ENCODE results near the gene ANKRD13A.
"Not testable (repeated sequence)": the region's sequence is repeated elsewhere in the genome, so short reads cannot be mapped to it uniquely, and the experiment has no call there.

Gene ANKRD13A

DNA sequence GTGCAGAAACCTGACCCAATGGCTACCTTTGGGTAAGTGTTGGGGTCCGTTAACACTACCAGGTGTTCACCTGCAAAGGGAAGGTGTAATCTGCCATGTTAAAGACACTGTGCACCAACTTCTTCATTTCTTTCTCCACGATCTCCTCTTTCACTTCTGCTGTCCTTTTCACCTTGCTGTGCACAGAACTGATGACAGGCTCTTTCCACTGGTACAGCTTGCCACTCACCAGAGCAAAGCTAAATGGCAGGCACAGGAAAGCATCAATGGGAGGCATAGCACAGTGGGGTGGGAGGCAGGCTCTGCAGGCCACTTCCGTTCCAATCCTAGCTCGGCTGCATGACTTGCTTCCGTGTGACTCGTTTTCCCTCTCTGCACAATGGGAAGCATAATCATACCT is 51.7 kb downstream of the ANKRD13A start:
- no peak for DNase-seq
- H3K36me3 ChIP-seq = no peaks in the 10 kb centered on the region
- H3K4me3 ChIP-seq (ENCODE audit: low read depth, low read length) = no peak overlapping the region
- TF ChIP-seq CTCF (IDR thresholded peaks at IDR 0.05; ENCODE audit: low read depth, low read length) = no peak
- peaks cover 4% of the 10 kb centered on the region; the same call in 1 of the 2 replicates for H3K4me1 ChIP-seq
- no peaks in the 10 kb centered on the region for H3K9me3 ChIP-seq
- H3K27me3 ChIP-seq = no peaks in the 10 kb centered on the region

- H3K4me3 ChIP-seq (ENCODE audit: low read depth, low read length); DNase-seq; H3K9me3 ChIP-seq; H3K4me1 ChIP-seq; H3K27me3 ChIP-seq; H3K36me3 ChIP-seq: not testable (repeated sequence)
Observed at GRCh38 chr12:110055375-110056352, 56.4 kb downstream of the ANKRD13A start.

- H3K9me3 ChIP-seq; DNase-seq; H3K4me3 ChIP-seq (ENCODE audit: low read depth, low read length); H3K27me3 ChIP-seq; H3K4me1 ChIP-seq; H3K36me3 ChIP-seq: not testable (repeated sequence)
Observed at GRCh38 chr12:110056643-110057042, 57.4 kb downstream of the ANKRD13A start.

- H3K4me1 ChIP-seq = peaks cover 3% of the 10 kb centered on the region; the same call in 1 of the 2 replicates
- no peaks in the 10 kb centered on the region for H3K36me3 ChIP-seq
- TF ChIP-seq CTCF (IDR thresholded peaks at IDR 0.05; ENCODE audit: low read depth, low read length) = no peak
- no peak overlapping the region for H3K4me3 ChIP-seq (ENCODE audit: low read depth, low read length)
- H3K9me3 ChIP-seq = no peaks in the 10 kb centered on the region
- DNase-seq = no peak
- H3K27me3 ChIP-seq = no peaks in the 10 kb centered on the region
Observed at GRCh38 chr12:110058875-110059615, 59.8 kb downstream of the ANKRD13A start.

DNA sequence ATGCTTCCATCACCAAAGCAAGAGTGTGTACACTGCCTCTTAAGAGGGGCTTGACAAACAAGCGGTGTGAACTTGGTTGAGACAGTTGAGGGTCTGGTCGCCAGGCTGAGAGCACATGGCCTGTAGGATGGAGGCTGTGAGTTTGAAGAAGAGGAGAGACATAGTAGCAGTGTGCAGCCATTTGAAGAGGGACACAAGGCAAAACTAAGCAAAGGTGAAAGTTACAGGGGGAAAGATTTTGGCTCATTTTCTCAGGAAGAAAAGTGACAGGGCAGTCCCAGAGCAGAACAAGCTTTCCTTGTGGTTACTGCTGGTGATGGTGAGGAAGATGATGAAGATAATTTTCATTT is 60.4 kb downstream of the ANKRD13A start:
- Histone ChIP-seq H3K4me3 (ENCODE audit: low read depth, low read length) (no peak overlapping the region), H3K36me3 (no peaks in the 10 kb centered on the region), H3K27me3 (no peaks in the 10 kb centered on the region), H3K9me3 (no peaks in the 10 kb centered on the region; the same call in 1 of the 2 replicates), H3K4me1 (peaks cover 3% of the 10 kb centered on the region; the same call in 1 of the 2 replicates)
- no peak for DNase-seq
- no peak for TF ChIP-seq CTCF (IDR thresholded peaks at IDR 0.05; ENCODE audit: low read depth, low read length)

DNA sequence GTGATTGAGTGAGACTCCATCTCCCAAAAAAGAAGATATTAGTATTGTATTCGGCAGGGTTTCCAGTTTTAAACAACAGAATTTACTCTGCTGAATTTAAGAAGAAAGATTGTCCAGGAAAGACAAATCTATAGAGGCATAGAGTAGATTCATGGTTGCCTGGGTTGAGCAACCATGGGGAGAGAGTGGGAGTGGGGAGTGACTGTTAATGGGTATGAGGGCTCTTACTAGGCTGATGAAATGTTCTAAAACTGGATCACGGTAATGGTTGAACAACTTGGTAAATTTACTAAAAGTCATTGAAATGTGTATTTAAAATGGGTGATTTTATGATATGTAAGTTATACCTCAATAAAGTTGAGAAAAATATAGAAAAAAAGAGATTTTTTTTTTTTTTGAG is 63.0 kb downstream of the ANKRD13A start:
- H3K36me3 ChIP-seq = no peaks in the 10 kb centered on the region
- H3K4me3 ChIP-seq (ENCODE audit: low read depth, low read length) = no peak overlapping the region
- H3K4me1 ChIP-seq = peaks cover 3% of the 10 kb centered on the region; the same call in 1 of the 2 replicates
- no peak for TF ChIP-seq CTCF (IDR thresholded peaks at IDR 0.05; ENCODE audit: low read depth, low read length)
- H3K9me3 ChIP-seq = no peaks in the 10 kb centered on the region; the same call in 1 of the 2 replicates
- no peaks in the 10 kb centered on the region for H3K27me3 ChIP-seq
- DNase-seq = no peak

DNA sequence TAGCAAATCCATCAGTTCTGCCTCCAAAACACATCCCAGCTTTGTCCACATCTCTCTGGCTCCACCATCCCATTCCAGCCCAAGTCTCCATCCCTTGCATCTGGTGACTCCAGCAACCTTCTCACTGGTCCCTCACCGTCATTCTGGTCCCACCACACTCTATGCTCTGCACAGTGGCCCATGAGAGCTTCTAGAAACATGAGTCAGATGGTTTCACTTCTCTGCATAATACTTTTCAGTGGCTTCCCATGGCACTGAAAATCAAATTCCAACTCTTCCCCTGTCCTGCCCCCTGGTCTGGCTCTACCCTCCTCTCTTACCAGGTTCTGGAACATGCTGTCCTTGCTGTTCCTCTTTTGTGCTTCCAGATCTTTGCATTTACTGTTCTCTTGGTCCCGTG is 66.3 kb downstream of the ANKRD13A start:
- TF ChIP-seq CTCF (IDR thresholded peaks at IDR 0.05; ENCODE audit: low read depth, low read length) = no peak
- no peaks in the 10 kb centered on the region for H3K36me3 ChIP-seq
- no peaks in the 10 kb centered on the region; the same call in 1 of the 2 replicates for H3K9me3 ChIP-seq
- no peak for DNase-seq
- H3K4me3 ChIP-seq (ENCODE audit: low read depth, low read length) = no peak overlapping the region
- no peaks in the 10 kb centered on the region; the same call in 1 of the 2 replicates for H3K4me1 ChIP-seq
- H3K27me3 ChIP-seq = no peaks in the 10 kb centered on the region
